ENCODE results near the gene BAIAP2.

GRCh38 chr17:81075307-81075706 lies 40.4 kb downstream of the BAIAP2 start:
- no peak for TF ChIP-seq CTCF (IDR thresholded peaks at IDR 0.05)
- no peak for TF ChIP-seq ZFX (IDR thresholded peaks at IDR 0.05; ENCODE audit: borderline replicate concordance)
